ENCODE results near the gene HUNK.

HUNK gene

GRCh38 chr21:31914472-31914871, 41.7 kb downstream of the HUNK start:
- Histone ChIP-seq H2BK120ac (ENCODE audit: insufficient read depth, low read length, poor library complexity) (no peak overlapping the region), H3K9ac (ENCODE audit: low read length) (no peak overlapping the region), H4K8ac (ENCODE audit: low read depth, low read length) (no peak overlapping the region), H3K27ac (ENCODE audit: low read depth, low read length) (no peak overlapping the region), H3K4me2 (ENCODE audit: low read length) (no peak overlapping the region), H3K9me3 (ENCODE audit: insufficient read depth, low read depth, low read length) (no peaks in the 10 kb centered on the region), H2BK12ac (ENCODE audit: low read length) (no peak overlapping the region), H3K79me2 (ENCODE audit: control insufficient read depth, insufficient read depth, low read length, poor library complexity) (no peaks in the 10 kb centered on the region), H3K23ac (ENCODE audit: low read length) (no peak overlapping the region), H3K14ac (ENCODE audit: low read length) (no peak overlapping the region), H3K18ac (ENCODE audit: low read length) (no peak overlapping the region), H4K12ac (ENCODE audit: low read depth, low read length) (no peak overlapping the region), H2AK5ac (ENCODE audit: low read length) (no peak overlapping the region), H3K79me1 (ENCODE audit: low read length) (peaks cover 3% of the 10 kb centered on the region), H2AFZ (ENCODE audit: insufficient read depth, low read length, poor library complexity) (no peak overlapping the region), H2BK5ac (ENCODE audit: low read depth, low read length, poor library complexity) (no peak overlapping the region), H3K36me3 (ENCODE audit: control insufficient read depth in 1 of 2, insufficient read depth in 2 of 2, low read length in 2 of 2) (no peaks in the 10 kb centered on the region), H4K91ac (ENCODE audit: low read depth, low read length) (no peak overlapping the region), H3K4ac (ENCODE audit: low read depth, low read length) (no peak overlapping the region), H3K4me1 (ENCODE audit: control insufficient read depth in 1 of 2, insufficient read depth in 2 of 2, low read length in 2 of 2) (peaks cover 12 to 16% of the 10 kb centered on the region in 2 experiments), H3K4me3 (ENCODE audit: low read depth, low read length) (no peak overlapping the region), H3K27me3 (ENCODE audit: insufficient read depth, low read length) (no peaks in the 10 kb centered on the region)
- no CpG with 5 or more reads among the region's 4 CpGs for WGBS (ENCODE audit: extremely low coverage, insufficient coverage, insufficient read length)
- DNase-seq = no peak

GRCh38 chr21:31915566-31915965, 42.7 kb downstream of the HUNK start:
- H2BK5ac ChIP-seq (ENCODE audit: low read depth, low read length, poor library complexity) = no peak overlapping the region
- peaks cover 3% of the 10 kb centered on the region for H3K79me1 ChIP-seq (ENCODE audit: low read length)
- H3K23ac ChIP-seq (ENCODE audit: low read length) = no peak overlapping the region
- no CpG with 5 or more reads among the region's 3 CpGs for WGBS (ENCODE audit: extremely low coverage, insufficient coverage, insufficient read length)
- H3K4me3 ChIP-seq (ENCODE audit: low read depth, low read length) = no peak overlapping the region
- DNase-seq = no peak
- no peak overlapping the region for H3K14ac ChIP-seq (ENCODE audit: low read length)
- no peak overlapping the region for H4K8ac ChIP-seq (ENCODE audit: low read depth, low read length)
- no peak overlapping the region for H3K18ac ChIP-seq (ENCODE audit: low read length)
- no peak overlapping the region for H4K91ac ChIP-seq (ENCODE audit: low read depth, low read length)
- no peak overlapping the region for H4K12ac ChIP-seq (ENCODE audit: low read depth, low read length)
- no peak overlapping the region for H3K9ac ChIP-seq (ENCODE audit: low read length)
- H3K4me1 ChIP-seq (ENCODE audit: control insufficient read depth in 1 of 2, insufficient read depth in 2 of 2, low read length in 2 of 2) = peaks cover 12 to 13% of the 10 kb centered on the region in 2 experiments
- no peak overlapping the region for H3K4ac ChIP-seq (ENCODE audit: low read depth, low read length)
- H2AFZ ChIP-seq (ENCODE audit: insufficient read depth, low read length, poor library complexity) = no peak overlapping the region
- no peak overlapping the region for H2BK12ac ChIP-seq (ENCODE audit: low read length)
- no peaks in the 10 kb centered on the region for H3K9me3 ChIP-seq (ENCODE audit: insufficient read depth, low read depth, low read length)
- H2AK5ac ChIP-seq (ENCODE audit: low read length) = no peak overlapping the region
- H3K79me2 ChIP-seq (ENCODE audit: control insufficient read depth, insufficient read depth, low read length, poor library complexity) = no peaks in the 10 kb centered on the region
- no peak overlapping the region for H2BK120ac ChIP-seq (ENCODE audit: insufficient read depth, low read length, poor library complexity)
- no peaks in the 10 kb centered on the region for H3K27me3 ChIP-seq (ENCODE audit: insufficient read depth, low read length)
- no peak overlapping the region for H3K4me2 ChIP-seq (ENCODE audit: low read length)
- no peaks in the 10 kb centered on the region for H3K36me3 ChIP-seq (ENCODE audit: control insufficient read depth in 1 of 2, insufficient read depth in 2 of 2, low read length in 2 of 2)
- no peak overlapping the region for H3K27ac ChIP-seq (ENCODE audit: low read depth, low read length)

- H3K36me3 ChIP-seq (ENCODE audit: control insufficient read depth in 1 of 2, insufficient read depth in 2 of 2, low read length in 2 of 2) = no peaks in the 10 kb centered on the region
- H3K18ac ChIP-seq (ENCODE audit: low read length) = no peak overlapping the region
- no peak overlapping the region for H3K23ac ChIP-seq (ENCODE audit: low read length)
- no peak overlapping the region for H4K12ac ChIP-seq (ENCODE audit: low read depth, low read length)
- no peak overlapping the region for H3K14ac ChIP-seq (ENCODE audit: low read length)
- peak; percentile 42 to 54 for DNase-seq
- no peak overlapping the region for H2AK5ac ChIP-seq (ENCODE audit: low read length)
- H3K4me1 ChIP-seq (ENCODE audit: control insufficient read depth in 1 of 2, insufficient read depth in 2 of 2, low read length in 2 of 2) = peaks cover 0 to 8% of the 10 kb centered on the region in 2 experiments
- H2AFZ ChIP-seq (ENCODE audit: insufficient read depth, low read length, poor library complexity) = no peak overlapping the region
- no peak overlapping the region for H2BK12ac ChIP-seq (ENCODE audit: low read length)
- H3K4ac ChIP-seq (ENCODE audit: low read depth, low read length) = no peak overlapping the region
- H2BK5ac ChIP-seq (ENCODE audit: low read depth, low read length, poor library complexity) = no peak overlapping the region
- no CpG with 5 or more reads among the region's 7 CpGs for WGBS (ENCODE audit: extremely low coverage, insufficient coverage, insufficient read length)
- no peak overlapping the region for H3K9ac ChIP-seq (ENCODE audit: low read length)
- no peaks in the 10 kb centered on the region for H3K79me2 ChIP-seq (ENCODE audit: control insufficient read depth, insufficient read depth, low read length, poor library complexity)
- no peak overlapping the region for H3K27ac ChIP-seq (ENCODE audit: low read depth, low read length)
- H3K9me3 ChIP-seq (ENCODE audit: insufficient read depth, low read depth, low read length) = no peaks in the 10 kb centered on the region
- no peak overlapping the region for H3K4me3 ChIP-seq (ENCODE audit: low read depth, low read length)
- H3K79me1 ChIP-seq (ENCODE audit: low read length) = no peaks in the 10 kb centered on the region
- H4K91ac ChIP-seq (ENCODE audit: low read depth, low read length) = no peak overlapping the region
- no peak overlapping the region for H3K4me2 ChIP-seq (ENCODE audit: low read length)
- H2BK120ac ChIP-seq (ENCODE audit: insufficient read depth, low read length, poor library complexity) = no peak overlapping the region
- no peaks in the 10 kb centered on the region for H3K27me3 ChIP-seq (ENCODE audit: insufficient read depth, low read length)
- H4K8ac ChIP-seq (ENCODE audit: low read depth, low read length) = no peak overlapping the region
Measured at GRCh38 chr21:31917108-31917507, 44.3 kb downstream of the HUNK start.

GRCh38 chr21:31918250-31918775, 45.5 kb downstream of the HUNK start:
- Histone ChIP-seq H2AFZ (ENCODE audit: insufficient read depth, low read length, poor library complexity) (no peak overlapping the region), H3K4me3 (ENCODE audit: low read depth, low read length) (no peak overlapping the region), H3K9ac (ENCODE audit: low read length) (no peak overlapping the region), H3K4me1 (ENCODE audit: control insufficient read depth in 1 of 2, insufficient read depth in 2 of 2, low read length in 2 of 2) (peaks cover 0 to 2% of the 10 kb centered on the region in 2 experiments), H2BK120ac (ENCODE audit: insufficient read depth, low read length, poor library complexity) (no peak overlapping the region), H3K27ac (ENCODE audit: low read depth, low read length) (no peak overlapping the region), H3K79me2 (ENCODE audit: control insufficient read depth, insufficient read depth, low read length, poor library complexity) (no peaks in the 10 kb centered on the region), H3K4ac (ENCODE audit: low read depth, low read length) (no peak overlapping the region), H3K36me3 (ENCODE audit: control insufficient read depth in 1 of 2, insufficient read depth in 2 of 2, low read length in 2 of 2) (no peaks in the 10 kb centered on the region), H4K8ac (ENCODE audit: low read depth, low read length) (no peak overlapping the region), H3K18ac (ENCODE audit: low read length) (no peak overlapping the region), H2AK5ac (ENCODE audit: low read length) (no peak overlapping the region), H2BK12ac (ENCODE audit: low read length) (no peak overlapping the region), H4K12ac (ENCODE audit: low read depth, low read length) (no peak overlapping the region), H3K9me3 (ENCODE audit: insufficient read depth, low read depth, low read length) (no peaks in the 10 kb centered on the region), H3K4me2 (ENCODE audit: low read length) (no peak overlapping the region), H3K27me3 (ENCODE audit: insufficient read depth, low read length) (no peaks in the 10 kb centered on the region), H3K79me1 (ENCODE audit: low read length) (no peaks in the 10 kb centered on the region), H3K14ac (ENCODE audit: low read length) (no peak overlapping the region), H3K23ac (ENCODE audit: low read length) (no peak overlapping the region), H2BK5ac (ENCODE audit: low read depth, low read length, poor library complexity) (no peak overlapping the region), H4K91ac (ENCODE audit: low read depth, low read length) (no peak overlapping the region)
- WGBS (ENCODE audit: extremely low coverage, insufficient coverage, insufficient read length) = no CpG with 5 or more reads among the region's 3 CpGs
- no peak for DNase-seq

Measured in trophoblast cell (in vitro differentiated cells and primary cell).